Limb (tissue), 2 donors: Measurements from ENCODE around the gene TECR.
"Not testable (repeated sequence)": the region's sequence is repeated elsewhere in the genome, so short reads cannot be mapped to it uniquely, and the experiment has no call there.

Experiments
- DNase-seq, 2 donors: peaks; one replicate each; pipeline ENCODE4 v3.0.0-alpha.2; 2016; ENCODE audit errors: extremely low spot score in 2 of 2

Gene TECR, protein sequence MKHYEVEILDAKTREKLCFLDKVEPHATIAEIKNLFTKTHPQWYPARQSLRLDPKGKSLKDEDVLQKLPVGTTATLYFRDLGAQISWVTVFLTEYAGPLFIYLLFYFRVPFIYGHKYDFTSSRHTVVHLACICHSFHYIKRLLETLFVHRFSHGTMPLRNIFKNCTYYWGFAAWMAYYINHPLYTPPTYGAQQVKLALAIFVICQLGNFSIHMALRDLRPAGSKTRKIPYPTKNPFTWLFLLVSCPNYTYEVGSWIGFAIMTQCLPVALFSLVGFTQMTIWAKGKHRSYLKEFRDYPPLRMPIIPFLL

DNA sequence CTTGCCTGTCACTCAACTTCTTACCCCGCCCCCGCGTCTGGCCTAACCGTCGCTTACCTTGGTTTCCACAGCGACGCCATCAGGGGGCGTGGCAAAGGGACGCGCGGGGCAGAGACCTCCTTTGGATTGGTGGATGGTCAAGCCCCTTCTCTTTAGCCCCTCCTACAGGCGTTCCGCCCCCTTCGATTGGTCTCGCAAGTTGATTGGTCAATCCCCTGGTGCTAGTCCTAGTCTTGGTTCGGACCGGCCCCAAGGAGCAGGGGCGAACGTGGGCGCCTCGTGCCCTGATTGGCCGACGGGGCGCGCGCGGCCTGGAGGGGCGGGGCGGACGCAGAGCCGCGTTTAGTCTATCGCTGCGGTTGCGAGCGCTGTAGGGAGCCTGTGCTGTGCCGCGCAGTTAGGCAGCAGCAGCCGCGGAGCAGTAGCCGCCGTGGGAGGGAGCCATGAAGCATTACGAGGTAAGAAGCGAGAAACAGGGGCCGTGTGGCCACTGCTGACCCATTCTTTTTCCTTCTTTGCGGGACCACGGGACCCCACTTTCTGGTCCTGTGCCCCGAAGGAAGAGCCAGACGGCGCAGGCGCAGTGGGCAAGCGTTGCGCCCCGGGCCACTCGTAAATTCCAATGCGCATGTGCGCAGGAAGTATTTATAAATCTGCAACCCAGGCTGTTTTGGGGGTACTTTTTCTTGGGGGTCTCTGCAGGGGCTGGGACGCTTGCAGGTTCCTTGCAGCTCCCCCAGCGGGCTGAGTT is at the start of gene TECR:
Gene TECR, plus strand, starts transcription at position 341 of the 751 bp plus-strand sequence. Its CDS starts 103 bp downstream, at position 444.
- peak; percentile 99 for DNase-seq

DNA sequence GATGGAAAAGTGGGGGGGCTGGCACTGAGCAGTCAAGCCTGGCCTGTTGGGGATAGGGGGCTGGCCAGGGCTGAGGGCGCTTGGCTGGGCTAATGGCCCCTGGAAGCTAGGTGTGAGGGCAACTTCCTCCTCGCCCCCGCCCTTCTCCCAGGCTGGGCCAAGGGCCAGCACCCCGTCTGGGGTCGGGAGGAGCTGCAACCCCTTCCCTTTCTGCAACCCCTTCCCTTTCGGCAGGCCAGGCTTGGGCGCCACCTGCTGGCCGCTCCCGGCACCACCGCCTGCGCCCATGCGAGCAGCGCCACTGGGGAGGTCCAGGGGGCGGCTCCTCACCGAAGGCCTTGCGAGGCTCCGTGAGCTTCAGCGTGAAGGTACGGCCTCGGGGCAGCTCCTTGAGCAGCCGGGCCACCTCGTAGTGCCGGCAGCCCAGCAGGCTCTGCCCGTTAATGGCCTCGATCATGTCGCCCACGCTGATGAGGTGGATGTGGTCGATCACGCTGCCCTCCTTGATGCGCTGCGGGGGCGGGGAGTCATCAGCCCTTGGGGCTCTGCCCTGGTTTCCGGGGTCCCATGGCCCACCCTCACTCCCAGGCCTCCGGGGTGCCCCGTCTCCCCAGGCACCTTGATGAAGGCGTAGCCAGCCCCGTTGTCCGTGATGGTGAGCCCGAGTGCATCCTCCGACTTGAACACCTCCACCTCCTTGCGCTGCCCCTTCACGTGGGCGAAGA is 49.3 kb upstream of the TECR start:
- DNase-seq, result peak in 1 of 2 donors; percentile 83

DNA sequence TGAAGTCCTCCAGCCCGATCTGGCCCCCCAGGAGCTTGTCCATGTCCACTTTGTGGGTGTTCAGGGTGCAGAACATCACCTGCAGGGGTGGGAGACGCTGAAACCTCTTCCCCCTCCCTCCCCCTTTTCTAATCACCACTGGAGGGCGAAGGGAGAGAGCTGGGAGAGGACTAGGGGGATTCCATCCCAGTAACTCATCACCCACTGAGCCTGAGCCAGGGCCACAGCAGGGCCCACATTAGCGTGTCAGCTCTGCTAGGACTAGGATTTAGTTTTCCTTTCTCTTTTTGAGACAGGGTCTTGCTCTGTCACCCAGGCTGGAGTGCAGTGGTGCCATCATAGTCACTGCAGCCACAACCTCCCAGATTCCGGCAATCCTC is 48.7 kb upstream of the TECR start:
- no peak for DNase-seq

DNA sequence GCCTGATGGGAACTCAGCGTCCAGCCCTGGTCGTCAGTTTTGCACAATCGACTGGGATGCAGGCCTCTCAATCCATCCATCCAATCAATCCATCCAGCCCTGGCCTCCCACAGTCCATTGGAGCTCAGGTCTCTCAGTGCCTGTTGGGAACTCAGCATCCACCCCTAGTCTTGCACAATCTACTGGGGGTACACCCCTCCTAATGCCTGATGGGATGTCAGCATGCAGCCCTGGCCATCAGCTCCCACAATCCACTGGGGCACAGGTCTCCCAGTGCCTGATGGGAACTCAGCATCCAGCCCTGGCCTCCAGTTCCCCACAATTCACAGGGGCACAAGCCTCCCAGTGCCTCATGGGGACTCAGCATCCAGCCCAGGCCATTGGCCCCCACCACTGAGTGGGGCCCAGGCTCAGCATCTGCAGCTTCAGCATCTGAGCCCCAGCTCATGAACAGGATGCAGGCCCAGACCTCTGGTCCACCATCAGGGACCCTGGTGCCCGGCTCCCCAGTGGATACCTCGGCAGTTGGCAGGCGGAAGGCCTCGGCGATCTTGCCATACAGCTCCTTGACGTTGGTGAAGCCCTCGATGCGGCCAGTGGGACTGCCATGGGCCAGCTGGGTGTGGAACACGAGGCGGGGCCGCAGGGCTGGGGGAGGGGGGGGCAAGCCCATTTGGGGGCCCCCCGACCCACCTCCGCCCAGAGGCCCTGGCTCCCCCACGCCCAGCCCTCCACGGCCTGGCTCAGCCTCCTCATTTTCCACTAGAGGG is 47.0 kb upstream of the TECR start:
- no peak for DNase-seq

DNA sequence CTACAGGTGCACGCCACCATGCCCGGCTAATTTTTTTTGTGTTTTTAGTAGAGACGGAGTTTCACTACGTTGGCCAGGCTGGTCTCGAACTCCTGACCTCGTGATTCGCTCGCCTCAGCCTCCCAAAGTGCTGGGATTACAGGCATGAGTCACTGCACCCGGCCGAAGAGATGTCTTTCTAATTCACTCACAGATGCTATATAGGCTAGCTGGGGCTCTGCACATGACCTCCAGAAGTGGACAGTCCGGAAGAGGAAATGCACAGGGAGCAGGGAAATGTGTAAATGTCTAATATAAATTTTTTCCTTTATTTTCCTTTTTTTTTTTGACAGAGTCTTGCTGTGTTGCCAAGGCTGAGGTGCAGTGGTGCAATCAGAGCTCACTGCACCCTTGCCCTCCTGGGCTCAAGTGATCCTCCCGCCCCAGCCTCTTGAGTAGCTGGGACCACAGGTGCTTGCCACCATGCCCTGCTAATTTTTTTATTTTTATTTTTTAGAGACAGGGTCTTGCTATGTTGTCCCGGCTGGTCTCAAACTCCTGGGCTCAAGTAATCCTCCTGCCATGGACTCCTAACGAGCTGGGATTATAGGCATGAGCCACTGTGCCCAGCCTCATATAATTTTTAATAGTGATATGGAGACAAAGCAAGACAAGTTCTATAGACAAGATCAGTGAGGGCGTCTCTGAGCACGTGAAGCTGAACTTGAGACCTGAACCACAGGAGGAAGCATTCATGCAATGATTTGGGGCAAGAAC is 41.8 kb upstream of the TECR start:
- no peak for DNase-seq

DNA sequence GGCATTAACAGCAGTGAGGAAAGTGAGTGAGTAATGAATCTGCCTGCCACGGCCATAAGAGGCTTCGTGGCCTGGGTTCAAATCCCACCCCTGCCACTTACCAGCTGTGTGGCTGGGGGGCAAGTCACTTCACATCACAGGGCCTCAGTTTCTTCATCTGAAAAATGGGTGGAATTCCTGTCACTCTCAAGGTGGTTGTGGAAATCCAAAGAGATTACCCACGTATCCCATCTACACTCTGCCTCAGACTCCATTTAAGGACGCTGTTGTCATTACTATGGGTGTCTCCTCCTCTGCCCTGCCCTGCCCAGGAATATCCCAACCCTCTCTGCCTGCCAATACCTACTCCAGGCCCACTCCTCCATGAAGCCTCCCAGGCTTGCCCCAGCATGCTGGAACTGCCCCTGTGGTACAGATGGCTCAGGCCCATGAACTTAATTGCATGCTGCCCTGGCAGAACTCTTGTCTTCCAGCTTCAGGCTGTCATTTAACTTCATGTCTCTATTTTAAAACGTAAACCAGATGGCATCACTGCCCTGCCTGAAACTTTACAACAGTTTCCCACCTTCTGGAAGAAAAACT is 36.5 kb upstream of the TECR start:
- no peak for DNase-seq

DNA sequence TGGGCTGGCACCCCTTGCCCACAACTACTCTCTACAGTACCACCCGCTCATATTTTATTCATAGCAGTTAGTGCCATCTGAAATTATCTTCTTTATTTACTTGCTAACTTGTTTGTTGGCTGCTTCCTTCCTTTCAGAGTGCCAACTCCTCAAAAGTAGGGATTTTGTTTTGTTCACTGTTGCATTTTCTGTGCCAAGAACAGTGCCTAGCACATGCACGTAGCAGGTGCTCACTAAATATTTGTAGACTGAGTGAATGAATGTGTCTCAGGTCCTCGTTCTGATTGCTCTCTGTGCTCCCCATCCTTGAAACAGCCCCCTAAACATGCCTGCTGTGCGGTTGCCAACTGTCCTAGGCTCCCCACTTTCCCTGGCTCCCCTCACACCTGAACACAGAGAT is 35.0 kb upstream of the TECR start:
- no peak for DNase-seq

DNA sequence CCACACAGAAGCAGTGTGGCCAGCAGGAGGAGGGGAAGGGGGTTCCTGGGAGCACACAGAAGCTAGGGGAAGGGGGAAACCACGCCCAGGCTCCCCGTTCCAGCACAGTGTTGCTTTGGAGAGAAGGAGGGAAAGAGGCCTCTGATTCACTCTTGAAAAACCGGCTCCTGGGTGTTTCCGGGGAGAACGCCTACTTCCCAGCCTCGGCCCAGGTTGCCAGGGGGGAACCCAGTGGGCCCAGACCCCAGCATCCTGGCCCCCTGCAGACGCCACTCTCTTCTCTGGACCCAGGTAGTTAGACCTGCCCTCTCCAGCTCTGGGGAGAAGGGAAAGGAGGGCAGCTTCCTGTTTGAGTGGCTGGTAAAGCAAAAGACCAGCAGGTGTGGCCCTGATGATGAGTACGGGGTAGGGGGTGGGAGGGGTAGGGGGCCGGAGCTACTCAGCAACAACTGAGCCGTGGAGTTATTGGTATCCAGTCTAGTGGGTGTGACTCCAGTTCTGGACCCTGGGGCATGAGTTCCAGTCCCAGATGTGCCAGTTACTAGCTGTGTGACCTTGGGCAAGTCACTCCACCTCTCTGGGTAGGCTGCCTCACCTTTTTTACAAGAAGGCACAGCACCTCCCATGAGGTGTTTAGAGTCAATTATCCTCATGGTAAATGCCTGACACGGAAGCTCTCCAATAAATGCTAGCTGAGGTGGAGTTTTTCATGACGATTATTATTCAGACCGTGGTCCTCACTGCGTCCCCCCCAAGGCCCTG is 34.3 kb upstream of the TECR start:
- DNase-seq, result no peak

DNA sequence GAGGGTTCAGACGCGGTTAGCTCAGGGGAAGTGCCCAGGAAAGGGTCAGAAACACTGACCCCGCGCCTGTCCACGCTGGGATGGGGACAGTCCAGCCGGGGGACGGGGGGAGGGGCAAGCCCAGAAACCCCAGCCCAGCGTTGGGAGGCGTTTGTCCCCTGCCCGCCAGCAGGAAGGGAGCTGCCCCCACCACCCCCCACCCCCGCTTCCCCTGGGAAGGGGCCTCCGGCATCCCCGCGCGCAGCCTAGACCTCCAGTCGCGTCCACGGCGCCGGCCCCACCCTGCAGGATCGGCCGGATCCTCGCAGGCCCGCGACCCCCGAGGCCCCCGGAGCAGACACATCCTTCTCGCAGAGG is 33.7 kb upstream of the TECR start:
- no peak for DNase-seq

DNA sequence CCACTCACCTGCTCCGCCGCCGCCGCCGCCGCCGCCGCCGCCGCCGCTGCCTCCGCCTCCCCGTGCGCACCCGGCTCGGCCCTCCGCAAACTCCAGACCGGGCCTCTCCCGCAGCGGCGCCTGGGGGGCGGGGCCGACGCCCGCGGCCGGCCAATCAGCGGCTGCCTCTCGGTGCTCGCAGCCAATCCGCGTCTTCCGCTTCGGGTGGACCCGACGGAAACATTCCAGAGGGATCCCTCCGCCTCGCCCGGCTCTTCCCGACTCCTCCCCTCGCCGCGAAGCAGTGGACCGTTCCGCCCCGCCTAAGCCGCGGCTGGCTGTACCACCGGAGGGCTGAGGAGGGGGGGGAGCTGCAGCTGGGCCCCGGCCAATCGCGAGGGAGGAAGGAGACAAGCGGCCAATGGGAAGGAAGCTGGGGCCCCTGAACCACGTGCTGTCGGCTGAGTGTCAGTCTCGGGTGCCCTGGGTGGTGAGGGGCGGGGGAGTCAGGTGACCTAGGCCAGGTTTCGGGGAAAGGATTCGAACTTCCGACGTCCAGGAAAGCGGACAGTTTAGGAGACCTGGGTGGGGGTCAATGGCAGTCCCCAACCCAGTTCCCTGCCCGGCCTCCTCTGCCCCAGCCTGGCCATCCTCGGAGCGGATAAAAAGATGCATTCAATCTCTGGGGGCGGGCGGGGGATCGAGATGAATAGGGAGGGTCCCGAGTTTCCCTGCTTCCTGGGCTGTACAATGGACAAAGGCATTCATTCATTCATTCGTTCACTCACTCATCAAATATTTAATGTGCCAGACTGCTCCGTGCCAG is 33.2 kb upstream of the TECR start, which contains the start of gene GIPC1:
Gene GIPC1, minus strand, starts transcription at position 99 of the 805 bp plus-strand sequence. CDS start 13,151 bp downstream, outside the sequence.
- peak; percentile 98 to 99 for DNase-seq

DNA sequence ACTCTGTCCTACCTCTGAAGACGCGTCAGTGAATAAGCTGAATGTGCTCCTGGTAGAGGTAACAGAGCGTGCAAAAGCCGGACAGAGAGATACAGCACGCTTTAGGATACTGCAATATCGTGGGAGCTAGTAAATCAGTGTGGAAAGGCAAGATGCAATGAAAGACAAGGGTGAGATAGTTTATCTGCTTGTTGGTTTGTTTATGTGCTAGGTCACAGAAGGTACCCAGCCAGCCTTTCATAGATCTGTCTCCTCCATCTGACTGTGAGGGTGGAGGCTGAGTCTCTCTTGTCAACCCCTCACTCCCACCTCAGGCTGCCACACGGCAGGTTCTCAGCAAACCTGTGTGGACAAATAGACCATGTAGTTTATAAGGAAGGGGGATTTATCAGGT is 32.6 kb upstream of the TECR start:
- DNase-seq, result no peak

DNA sequence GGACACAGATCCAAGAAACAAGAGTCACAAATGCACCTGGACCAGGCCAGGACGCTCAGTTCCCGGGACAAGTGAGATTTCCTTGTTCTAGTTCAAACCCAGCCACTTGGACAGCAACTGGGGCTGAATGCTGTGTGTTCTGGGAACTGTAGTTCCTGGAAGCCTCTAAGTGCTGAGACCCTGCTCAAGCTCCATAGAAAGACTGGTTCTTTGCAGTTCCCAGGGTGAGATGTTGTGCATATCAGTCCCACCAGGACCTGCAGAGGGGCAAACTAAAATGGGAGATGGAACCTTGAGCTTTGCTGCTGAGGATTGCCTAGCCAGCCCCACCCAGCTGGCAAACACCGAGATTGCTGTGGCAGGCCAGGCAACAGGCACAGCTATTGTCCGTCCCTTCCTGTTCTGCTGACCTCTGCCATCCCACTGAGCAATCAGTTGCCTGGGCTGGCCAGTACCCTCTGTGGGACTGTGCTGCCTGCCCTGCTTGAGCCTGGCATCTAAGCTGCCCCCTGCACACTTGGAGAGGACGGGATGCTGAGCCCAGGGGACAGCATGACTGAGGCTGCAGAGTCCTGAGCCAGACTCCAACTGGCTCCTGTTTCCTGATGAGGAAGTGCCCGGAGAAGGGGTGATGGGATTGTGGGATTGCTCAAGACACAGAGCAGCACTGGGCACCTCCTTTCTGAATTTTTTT is 32.0 kb upstream of the TECR start:
- no peak for DNase-seq

DNA sequence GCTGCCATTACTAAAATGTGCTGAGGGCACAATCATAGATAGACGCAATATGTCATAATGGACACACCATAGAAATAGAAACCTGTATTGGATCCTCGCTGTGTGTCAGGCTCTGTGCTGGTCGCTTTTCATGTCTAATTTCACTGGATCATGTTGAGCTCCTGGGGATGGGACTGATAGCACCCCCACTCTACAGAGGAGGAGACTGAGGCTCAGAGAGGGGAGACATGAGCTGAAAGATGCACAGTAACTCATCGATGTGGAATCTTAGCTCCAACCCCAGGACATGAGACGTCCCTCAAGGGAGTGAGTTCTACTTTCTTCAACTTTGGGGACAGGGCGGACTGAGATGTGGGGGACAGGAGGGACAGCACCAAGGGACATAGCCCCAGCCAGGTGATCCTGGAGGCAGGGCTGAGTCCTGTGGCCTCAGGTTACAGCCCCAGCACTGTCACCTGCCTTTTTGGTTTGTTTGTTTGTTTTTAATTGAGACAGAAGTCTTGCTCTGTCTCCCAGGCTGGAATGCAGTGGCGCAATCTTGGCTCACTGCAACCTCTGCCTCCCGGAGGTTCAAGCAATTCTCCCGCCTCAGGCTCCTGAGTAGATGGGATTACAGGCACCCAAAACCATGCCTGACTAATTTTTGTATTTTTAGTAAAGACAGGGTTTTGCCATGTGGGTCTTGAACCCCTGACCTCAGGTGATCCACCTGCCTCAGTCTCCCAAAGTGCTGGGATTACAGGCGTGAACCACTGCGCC is 26.9 kb upstream of the TECR start:
- DNase-seq, result no peak

DNA sequence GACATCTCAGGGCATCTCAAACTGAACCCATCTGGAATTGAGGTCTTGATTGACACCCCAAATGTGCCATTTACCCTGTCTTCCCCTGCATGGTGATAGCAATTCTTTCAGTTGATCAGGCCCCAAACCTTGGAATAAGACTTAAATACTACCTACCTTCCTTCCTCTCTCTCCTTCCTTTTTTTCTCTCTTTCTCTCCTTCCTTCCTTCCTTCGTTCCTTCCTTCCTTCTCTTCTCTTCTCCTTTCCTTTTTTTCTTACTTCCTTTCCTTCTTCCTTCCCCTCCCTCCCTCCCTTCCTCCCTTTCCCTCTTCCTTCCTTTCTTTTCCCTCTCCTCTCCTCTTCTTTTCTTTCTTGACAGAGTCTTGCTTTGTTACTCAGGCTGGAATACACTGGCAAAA is 26.1 kb upstream of the TECR start:
- DNase-seq, result no peak

DNA sequence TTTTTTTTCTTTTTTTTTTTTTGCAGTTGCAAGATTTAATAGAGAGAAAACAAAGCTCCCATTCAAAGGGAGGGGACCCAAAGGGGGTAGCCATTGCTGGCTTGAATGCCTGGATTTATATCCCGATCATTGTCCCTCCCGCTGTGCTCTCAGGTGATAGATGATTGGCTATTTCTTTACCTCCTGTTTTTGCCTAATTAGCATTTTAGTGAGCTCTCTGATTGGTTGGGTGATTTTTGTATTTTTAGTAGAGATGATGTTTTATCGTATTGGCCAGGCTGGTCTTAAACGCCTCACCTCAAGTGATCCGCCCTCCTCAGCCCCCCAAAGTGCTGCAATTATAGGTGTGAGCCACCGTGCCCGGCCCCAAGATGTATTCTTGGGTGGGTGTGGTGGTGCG is 24.8 kb upstream of the TECR start:
- DNase-seq, result not testable (repeated sequence)

DNA sequence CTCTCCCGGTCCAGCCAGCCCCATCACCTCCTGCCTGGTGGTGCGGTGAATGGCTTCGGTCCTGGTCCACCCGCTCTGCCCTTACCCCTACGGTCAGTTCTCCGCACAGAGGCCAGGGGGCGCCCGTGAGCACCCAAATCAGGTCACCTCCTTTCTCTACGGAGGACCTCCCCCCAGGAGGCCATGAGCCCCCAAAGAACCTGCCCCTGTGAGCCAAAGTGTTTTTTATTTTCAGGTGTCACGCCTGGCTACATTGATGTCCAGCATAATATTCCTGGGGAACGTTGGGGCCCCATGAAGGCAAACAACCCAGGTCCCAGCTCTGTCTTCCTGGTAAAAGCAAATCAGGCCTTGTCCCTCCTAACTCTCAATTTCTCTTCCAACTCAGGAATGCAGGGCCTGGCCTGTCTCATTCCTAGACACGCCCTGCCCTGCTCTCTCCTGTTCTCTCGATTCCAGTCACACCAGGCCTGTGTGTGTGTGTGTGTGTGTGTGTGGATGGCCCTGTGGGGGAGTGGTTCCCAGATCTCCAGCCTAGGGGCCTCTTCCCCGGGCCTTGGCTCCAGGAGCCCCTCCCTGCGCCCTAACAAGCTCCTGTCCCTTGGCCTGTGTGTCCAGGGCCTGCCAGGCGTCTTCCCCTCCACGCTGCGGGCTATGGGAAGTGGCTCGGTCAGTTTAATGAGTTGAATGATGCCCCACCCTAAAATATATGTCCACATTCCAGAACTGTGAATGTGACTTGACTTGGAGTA is 23.7 kb upstream of the TECR start:
- DNase-seq, result peak; percentile 19 to 66
